GM10266 (cell line): ENCODE data around the gene G6PC1.
"Not testable (repeated sequence)": the region's sequence is repeated elsewhere in the genome, so short reads cannot be mapped to it uniquely, and the experiment has no call there.

Experiments used
- DNase-seq: peaks from one replicate; pipeline ENCODE4 v3.0.0; 2012; ENCODE audit errors: extremely low spot score
- TF ChIP-seq, protein P1 (sequence below): IDR thresholded peaks from 2 replicates; pipeline ENCODE4 v1.5.1; 2012; ENCODE audit warnings: mild to moderate bottlenecking, low read depth; ENCODE audit not compliant: control insufficient read depth, insufficient read depth; ENCODE audit errors: missing control alignments

Gene G6PC1

DNA sequence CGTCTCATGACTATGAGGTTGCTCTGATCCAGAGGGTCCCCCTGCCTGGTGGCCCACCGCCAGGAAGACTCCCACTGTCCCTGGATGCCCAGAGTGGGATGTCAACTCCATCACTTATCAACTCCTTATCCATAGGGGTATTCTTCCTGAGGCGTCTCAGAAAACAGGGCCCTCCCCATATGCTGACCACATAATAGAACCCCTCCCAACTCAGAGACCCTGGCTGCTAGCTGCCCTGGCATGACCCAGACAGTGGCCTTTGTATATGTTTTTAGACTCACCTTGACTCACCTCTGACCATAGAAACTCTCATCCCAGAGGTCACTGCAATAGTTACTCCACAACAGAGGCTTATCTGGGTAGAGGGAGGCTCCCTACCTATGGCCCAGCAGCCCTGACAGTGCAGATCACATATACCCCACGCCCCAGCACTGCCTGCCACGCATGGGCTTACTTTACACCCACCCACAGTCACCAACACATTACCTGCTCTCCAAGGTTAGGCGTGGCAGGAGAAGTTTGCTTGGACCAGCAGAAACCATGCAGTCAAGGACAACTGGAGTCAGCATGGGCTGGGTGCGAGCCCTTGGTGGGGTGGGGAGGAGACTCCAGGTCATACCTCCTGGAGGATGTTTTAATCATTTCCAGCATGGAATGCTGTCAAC lies 2.3 kb upstream of the G6PC1 start:
- TF ChIP-seq, protein P1, sequence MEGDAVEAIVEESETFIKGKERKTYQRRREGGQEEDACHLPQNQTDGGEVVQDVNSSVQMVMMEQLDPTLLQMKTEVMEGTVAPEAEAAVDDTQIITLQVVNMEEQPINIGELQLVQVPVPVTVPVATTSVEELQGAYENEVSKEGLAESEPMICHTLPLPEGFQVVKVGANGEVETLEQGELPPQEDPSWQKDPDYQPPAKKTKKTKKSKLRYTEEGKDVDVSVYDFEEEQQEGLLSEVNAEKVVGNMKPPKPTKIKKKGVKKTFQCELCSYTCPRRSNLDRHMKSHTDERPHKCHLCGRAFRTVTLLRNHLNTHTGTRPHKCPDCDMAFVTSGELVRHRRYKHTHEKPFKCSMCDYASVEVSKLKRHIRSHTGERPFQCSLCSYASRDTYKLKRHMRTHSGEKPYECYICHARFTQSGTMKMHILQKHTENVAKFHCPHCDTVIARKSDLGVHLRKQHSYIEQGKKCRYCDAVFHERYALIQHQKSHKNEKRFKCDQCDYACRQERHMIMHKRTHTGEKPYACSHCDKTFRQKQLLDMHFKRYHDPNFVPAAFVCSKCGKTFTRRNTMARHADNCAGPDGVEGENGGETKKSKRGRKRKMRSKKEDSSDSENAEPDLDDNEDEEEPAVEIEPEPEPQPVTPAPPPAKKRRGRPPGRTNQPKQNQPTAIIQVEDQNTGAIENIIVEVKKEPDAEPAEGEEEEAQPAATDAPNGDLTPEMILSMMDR, result no peak
- no peak for DNase-seq

DNA sequence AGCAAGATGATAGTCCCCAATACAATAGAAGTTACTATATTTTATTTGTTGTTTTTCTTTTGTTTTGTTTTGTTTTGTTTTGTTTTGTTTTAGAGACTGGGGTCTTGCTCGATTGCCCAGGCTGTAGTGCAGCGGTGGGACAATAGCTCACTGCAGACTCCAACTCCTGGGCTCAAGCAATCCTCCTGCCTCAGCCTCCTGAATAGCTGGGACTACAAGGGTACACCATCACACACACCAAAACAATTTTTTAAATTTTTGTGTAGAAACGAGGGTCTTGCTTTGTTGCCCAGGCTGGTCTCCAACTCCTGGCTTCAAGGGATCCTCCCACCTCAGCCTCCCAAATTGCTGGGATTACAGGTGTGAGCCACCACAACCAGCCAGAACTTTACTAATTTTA lies 618 bp upstream of the G6PC1 start:
- not testable (repeated sequence) for DNase-seq

DNA sequence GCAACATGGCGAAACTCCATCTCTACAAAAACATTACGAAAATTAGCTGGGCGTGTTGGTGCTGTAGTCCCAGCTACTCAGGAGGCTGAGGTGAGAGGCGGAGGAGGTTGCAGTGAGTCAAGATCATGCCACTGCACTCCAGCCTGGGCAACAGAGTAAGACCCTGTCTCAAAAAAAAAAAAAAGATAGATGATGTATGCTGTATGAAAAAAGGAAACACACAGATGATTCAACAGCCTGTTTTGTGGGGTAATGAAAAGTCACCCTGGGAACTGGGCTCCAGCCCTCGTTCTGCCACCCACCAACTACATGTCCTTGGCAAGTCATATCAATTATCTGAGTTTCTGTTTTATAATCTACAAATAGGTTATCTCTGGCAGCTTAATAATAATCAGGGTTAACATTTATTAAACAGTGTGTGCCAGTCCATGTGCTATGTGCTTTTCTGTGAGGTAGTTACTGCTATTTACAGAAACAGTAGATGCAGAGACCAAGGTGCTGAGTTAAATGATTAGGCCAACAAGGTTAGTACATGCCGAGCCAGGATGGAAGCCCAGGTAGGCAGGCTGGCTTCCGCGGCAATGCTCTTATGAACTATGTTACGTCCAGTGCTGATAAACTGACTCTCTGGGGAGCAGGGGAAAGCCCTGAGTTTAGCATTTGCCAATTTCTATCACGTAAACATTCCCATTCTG lies 1.1 kb downstream of the G6PC1 start:
- TF ChIP-seq, protein P1, result no peak
- DNase-seq, result no peak

DNA sequence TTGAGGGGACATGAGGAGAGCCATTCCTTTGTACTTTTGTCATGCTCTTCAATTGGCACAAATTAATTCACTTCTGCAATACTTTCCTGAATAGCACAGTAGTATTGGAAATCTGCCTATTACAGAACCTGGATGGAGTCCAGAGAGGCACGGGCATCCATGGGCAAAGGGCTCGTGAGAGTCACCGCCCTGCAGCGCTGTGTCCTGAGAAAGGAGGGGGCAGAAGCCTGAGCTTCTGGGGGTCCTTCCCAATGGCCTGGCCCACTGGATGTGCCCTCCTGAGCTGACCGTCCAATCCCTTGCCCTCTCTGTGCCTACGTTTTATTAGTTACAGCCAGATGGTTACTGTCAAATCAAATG lies 3.5 kb downstream of the G6PC1 start:
- TF ChIP-seq, protein P1, result no peak
- no peak for DNase-seq

DNA sequence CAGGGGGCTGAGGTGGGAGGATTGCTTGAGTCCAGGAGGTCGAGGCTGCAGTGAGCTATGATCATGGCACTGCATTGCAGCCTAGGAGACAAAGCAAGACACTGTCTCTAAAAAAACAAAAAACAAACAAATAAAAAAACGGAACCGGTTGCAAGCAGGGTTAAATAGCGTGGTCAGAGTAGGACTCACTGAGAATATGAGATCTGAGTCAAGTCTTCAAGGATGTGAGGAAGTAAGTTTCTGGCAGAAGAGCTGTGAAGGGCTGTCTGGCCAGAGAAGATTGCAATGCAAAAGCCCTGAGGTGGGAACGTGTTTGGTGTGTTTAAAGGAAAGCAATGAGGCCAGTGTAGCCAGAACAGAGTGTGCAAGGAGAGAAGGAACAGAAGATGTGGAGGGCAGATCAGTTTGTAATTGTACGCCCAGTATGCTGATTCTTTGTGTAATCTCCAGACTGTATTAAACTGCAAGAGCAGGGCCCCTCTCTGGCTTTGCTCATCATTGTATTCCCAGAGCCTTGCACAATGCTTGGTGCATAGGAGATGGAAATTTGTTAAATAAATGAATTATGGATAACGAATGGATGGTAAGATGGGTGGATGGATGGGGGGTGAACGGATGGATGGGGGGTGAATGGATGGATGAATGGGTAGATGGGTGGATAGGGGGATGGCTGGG lies 6.3 kb downstream of the G6PC1 start:
- TF ChIP-seq, protein P1, result no peak
- no peak for DNase-seq

DNA sequence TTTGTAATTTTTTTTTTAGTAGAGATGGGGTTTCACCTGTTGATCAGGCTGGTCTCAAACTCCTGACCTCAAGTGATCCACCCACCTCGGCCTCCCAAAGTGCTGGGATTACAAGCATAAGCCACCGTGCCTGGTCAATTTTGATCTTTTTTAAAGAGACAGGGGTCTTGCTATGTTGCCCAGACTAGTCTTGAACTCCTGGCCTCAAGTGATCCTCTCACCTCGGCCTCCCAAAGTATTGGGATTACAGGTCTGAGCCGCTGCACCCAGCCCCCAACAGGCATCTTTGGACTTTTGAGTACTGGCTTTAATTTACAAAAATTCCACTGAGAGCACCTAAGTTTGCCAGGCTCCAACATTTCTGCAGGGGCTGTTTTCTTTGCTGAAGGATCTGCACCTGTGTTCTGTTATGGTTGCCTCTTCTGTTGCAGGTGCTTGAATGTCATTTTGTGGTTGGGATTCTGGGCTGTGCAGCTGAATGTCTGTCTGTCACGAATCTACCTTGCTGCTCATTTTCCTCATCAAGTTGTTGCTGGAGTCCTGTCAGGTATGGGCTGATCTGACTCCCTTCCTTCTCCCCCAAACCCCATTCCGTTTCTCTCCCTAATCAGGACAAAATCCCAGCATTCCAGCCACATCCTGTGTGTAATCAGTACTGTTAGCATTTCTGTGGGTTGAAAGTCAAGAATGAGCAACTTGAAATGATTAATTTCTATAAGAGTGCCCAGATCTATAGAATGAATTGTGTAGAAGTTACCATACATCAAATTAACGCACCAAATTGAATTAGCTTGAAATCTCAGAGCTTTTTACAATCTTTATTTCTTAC lies 8.5 kb downstream of the G6PC1 start:
- DNase-seq, result no peak
- TF ChIP-seq, protein P1, result no peak

DNA sequence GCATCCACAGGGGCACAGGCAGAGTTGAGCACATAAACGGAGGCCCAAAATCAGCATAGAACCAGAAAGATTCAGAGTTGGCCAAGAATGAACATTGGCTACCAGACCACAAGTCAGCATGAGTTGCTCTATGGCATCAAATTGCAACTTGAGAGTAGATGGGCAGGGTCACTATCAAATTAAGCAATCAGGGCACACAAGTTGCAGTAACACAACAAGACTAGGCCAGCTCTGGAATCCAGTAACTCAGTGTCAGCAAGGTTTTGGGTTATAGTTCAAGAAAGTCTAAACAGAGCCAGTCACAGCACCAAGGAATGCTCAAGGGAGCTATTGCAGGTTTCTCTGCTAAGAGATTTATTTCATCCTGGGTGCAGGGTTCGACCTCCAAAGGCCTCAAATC lies 12.9 kb downstream of the G6PC1 start:
- DNase-seq, result no peak
- TF ChIP-seq, protein P1, result no peak
